Parathyroid adenoma (tissue), 2 donors: ENCODE measurements around the gene KMT2C.

Experiments used
- H2AFZ ChIP-seq: fragments of 300-600 bp; sonication (generic); one replicate; pipeline ENCODE4 v1.7.0; 2017; ENCODE audit warnings: antibody characterized with exemption, mild to moderate bottlenecking
- H3K27ac ChIP-seq: fragments of 300-600 bp; sonication (generic); one replicate; pipeline ENCODE4 v1.7.0; 2017
- H3K27me3 ChIP-seq: fragments of 300-600 bp; sonication (generic); one replicate; pipeline ENCODE4 v1.7.0; 2017; ENCODE audit warnings: low read length; ENCODE audit not compliant: control insufficient read depth, insufficient read depth
- H3K36me3 ChIP-seq: fragments of 300-600 bp; sonication (generic); one replicate; pipeline ENCODE4 v1.7.0; 2017; ENCODE audit warnings: low read length; ENCODE audit not compliant: control insufficient read depth, insufficient read depth
- H3K4me1 ChIP-seq: fragments of 300-600 bp; sonication (generic); one replicate; pipeline ENCODE4 v1.7.0; 2017; ENCODE audit warnings: control low read depth
- H3K4me2 ChIP-seq: fragments of 300-600 bp; sonication (generic); one replicate; pipeline ENCODE4 v1.7.0; 2017; ENCODE audit warnings: low read length
- H3K4me3 ChIP-seq: fragments of 300-600 bp; sonication (generic); one replicate; pipeline ENCODE4 v1.7.0; 2017; ENCODE audit warnings: low read depth, low read length
- H3K79me2 ChIP-seq: fragments of 300-600 bp; sonication (generic); one replicate; pipeline ENCODE4 v1.7.0; 2017; ENCODE audit warnings: control low read depth
- H3K9ac ChIP-seq: fragments of 300-600 bp; sonication (generic); one replicate; pipeline ENCODE4 v1.7.0; 2017; ENCODE audit warnings: mild to moderate bottlenecking
- H3K9me3 ChIP-seq: fragments of 300-600 bp; sonication (generic); one replicate; pipeline ENCODE4 v1.7.0; 2017; ENCODE audit warnings: low read length; ENCODE audit not compliant: control insufficient read depth
- TF ChIP-seq, protein P1 (sequence below): fragments of 300-600 bp; sonication (generic); IDR thresholded peaks from one replicate; pipeline ENCODE4 v1.7.0; 2017; ENCODE audit warnings: antibody characterized with exemption, mild to moderate bottlenecking
- donor health status: primary hyperparathyroidism.

KMT2C gene

DNA sequence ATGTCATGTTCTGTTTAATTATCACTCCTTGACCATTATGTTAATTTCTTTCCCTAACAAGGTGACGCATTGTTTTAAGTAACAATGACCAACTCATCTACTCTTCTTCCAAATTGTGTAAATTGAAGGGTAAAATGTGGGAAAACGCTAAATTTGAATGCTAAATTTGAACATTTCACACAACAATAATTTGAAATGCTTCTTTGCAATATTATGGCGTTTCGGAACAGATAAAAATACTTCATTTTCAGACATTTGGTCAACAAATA is 29.2 kb upstream of the KMT2C start:
- peak overlapping the region; percentile 97 for H3K27ac ChIP-seq
- H3K9ac ChIP-seq, result no peak overlapping the region
- TF ChIP-seq, protein P1, sequence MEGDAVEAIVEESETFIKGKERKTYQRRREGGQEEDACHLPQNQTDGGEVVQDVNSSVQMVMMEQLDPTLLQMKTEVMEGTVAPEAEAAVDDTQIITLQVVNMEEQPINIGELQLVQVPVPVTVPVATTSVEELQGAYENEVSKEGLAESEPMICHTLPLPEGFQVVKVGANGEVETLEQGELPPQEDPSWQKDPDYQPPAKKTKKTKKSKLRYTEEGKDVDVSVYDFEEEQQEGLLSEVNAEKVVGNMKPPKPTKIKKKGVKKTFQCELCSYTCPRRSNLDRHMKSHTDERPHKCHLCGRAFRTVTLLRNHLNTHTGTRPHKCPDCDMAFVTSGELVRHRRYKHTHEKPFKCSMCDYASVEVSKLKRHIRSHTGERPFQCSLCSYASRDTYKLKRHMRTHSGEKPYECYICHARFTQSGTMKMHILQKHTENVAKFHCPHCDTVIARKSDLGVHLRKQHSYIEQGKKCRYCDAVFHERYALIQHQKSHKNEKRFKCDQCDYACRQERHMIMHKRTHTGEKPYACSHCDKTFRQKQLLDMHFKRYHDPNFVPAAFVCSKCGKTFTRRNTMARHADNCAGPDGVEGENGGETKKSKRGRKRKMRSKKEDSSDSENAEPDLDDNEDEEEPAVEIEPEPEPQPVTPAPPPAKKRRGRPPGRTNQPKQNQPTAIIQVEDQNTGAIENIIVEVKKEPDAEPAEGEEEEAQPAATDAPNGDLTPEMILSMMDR, result no peak

DNA sequence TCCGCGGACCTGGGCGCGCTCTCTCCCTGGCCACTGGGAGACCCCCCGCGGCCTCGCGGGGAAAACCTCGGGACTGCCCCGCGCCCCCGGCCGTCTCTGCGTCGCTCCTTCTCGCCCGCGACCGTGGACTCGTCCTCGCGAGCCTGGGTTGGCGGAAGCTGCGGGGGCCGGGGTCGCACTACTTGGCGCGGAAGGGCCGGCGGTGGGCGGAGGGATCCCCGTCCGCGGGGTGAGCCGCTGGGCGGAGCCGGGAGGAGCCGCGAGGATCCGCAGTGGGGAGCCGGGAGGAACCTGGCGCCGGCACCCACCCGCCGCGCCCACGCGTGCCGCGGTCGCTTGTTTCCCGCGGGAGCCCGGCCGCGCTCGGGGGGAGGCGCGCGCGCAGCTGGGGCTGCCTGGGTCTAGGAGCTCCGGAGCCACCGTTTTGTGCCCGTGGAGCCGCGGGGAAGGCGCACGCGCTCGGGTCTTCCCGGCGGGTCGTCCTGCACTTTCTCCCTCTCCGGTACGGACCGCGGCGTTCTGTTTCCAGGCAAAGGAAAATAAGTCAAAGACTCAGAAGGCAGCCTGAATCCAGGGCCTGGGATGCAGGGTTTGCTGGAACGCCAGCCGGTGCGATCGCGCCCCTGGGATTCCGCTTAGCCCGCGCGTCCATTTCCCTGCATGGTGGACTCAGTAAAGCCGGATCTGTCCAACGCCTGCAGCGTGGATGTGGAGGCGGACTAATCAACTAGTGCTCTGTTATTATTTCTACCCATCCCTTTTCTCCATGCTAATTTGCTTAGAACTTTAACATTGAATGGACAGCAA is 28.7 kb upstream of the KMT2C start:
- H3K79me2 ChIP-seq, result no peaks in the 10 kb centered on the region

More for the DNA sequence above, 29.2 kb upstream of the KMT2C start:
- Histone ChIP-seq H3K36me3 (no peaks in the 10 kb centered on the region), H3K4me2 (peak overlapping the region; percentile 76), H3K79me2 (no peaks in the 10 kb centered on the region), H3K4me1 (peaks cover 15% of the 10 kb centered on the region), H2AFZ (peak overlapping the region; percentile 97), H3K27me3 (no peaks in the 10 kb centered on the region), H3K9me3 (no peaks in the 10 kb centered on the region), H3K4me3 (peak overlapping the region; percentile 84)

DNA sequence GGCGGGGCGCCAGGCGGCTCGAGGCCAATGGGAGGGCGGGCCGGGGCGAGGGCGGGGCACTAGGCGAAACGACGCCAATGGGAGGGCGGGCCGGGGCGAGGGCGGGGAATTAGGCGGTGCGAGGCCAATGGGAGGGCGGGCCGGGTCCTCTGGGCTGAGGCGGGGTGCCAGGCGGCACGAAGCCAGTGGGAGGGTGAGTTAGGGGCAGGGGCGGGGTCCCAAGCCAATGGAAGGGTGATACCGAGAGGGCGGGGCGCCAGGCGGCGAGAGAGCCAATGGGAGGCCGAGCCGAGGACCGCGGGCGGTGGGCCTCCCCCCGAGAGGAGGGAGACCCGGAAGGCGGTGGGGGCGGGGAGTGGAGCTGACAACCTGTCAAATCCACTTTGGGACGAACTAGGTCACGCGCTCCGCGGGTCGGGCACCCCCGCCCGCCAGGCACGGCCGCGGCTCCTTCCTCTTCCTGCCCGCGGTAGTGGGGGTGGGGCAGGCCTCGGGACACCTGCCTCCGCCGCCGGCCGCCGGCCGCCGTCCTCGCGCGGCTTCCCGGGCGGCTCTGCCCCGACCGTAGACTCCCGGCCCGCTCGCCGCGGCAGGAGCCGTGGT is 28.0 kb upstream of the KMT2C start:
- Histone ChIP-seq H3K4me2 (peak overlapping the region; percentile 76), H3K27me3 (no peaks in the 10 kb centered on the region), H3K79me2 (no peaks in the 10 kb centered on the region), H2AFZ (peak overlapping the region; percentile 99), H3K36me3 (no peaks in the 10 kb centered on the region), H3K27ac (peak overlapping the region; percentile 97), H3K9me3 (no peaks in the 10 kb centered on the region), H3K9ac (peak overlapping the region; percentile 94), H3K4me3 (peak overlapping the region; percentile 92), H3K4me1 (peaks cover 20% of the 10 kb centered on the region)
- TF ChIP-seq, protein P1, result no peak

More for the DNA sequence above, 28.7 kb upstream of the KMT2C start:
- Histone ChIP-seq H3K4me2 (peak overlapping the region; percentile 76), H3K27me3 (no peaks in the 10 kb centered on the region), H2AFZ (peak overlapping the region; percentile 97), H3K36me3 (no peaks in the 10 kb centered on the region), H3K9me3 (no peaks in the 10 kb centered on the region), H3K4me3 (peak overlapping the region; percentile 84), H3K27ac (peak overlapping the region; percentile 97), H3K4me1 (peaks cover 20% of the 10 kb centered on the region), H3K9ac (peak overlapping the region; percentile 94)
- TF ChIP-seq, protein P1, result no peak

DNA sequence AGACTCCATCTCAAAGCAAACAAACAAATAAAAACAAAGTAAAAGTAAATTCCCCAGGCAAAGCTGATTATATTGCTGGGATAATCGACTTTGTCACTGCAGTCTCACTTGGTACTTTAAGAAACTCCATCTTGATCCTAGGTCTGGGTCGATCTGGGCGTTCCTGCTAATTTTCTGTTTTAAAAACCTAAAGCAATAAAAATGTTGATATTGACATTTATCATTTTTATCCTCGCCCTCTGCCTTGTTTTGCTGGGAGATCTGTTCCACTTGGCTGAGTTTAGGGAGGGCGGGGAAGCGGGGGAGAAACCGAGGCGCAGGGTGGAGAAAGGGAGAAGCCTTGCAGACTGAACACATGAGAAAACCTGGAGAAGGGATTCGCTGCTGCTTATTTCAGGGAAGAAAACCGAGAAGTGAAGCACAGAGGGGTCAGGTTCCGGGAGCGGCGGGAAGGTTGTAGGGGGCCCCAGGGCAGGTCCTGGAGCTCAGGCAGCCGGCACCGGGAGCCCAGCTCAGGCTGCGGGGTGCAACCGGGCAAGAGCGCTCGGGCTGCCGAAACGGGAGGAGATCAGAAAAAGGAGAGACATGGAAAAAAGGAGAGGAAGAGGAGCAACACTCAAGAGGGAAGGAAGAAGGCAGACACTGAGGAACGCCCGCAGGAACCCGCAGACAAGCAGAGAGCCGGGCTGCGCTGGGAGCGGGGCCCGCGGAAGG is 27.3 kb upstream of the KMT2C start:
- Histone ChIP-seq H3K4me2 (peak overlapping the region; percentile 99), H3K4me3 (peak overlapping the region; percentile 92), H3K4me1 (peaks cover 20% of the 10 kb centered on the region), H3K27me3 (no peaks in the 10 kb centered on the region), H3K9me3 (no peaks in the 10 kb centered on the region), H3K79me2 (no peaks in the 10 kb centered on the region), H3K27ac (peak overlapping the region; percentile 97), H3K9ac (peak overlapping the region; percentile 82), H2AFZ (peak overlapping the region; percentile 99), H3K36me3 (no peaks in the 10 kb centered on the region)
- TF ChIP-seq, protein P1, result no peak
